Esophagus (tissue), 2 donors: Measurements from ENCODE around the gene PDGFC. TPM values are rescaled to one million over a fixed set of nuclear protein-coding genes. Genes with fewer than 3 reads are reported as not detected.

Experiments
- H3K27ac ChIP-seq, 2 donors: one replicate each; pipeline ENCODE4 v1.5.1; 2013; ENCODE audit warnings: low read depth in 2 of 2, mild to moderate bottlenecking in 2 of 2, inconsistent platforms in 1 of 2, low read length in 1 of 2, moderate library complexity in 1 of 2
- H3K27me3 ChIP-seq, 2 donors: one replicate each; pipeline ENCODE4 v1.6.1; 2013; ENCODE audit warnings: low read length in 2 of 2, control low read depth in 1 of 2, mild to moderate bottlenecking in 1 of 2; ENCODE audit not compliant: insufficient read depth in 2 of 2, control insufficient read depth in 1 of 2
- H3K36me3 ChIP-seq, 2 donors: one replicate each; pipeline ENCODE4 v1.6.1; 2013; ENCODE audit warnings: low read length in 1 of 2; ENCODE audit not compliant: control insufficient read depth in 2 of 2, insufficient read depth in 2 of 2
- H3K4me1 ChIP-seq, 2 donors: one replicate each; pipeline ENCODE4 v1.6.1; 2013; ENCODE audit warnings: low read length in 1 of 2; ENCODE audit not compliant: control insufficient read depth in 2 of 2, insufficient read depth in 2 of 2
- H3K4me3 ChIP-seq, 2 donors: one replicate each; pipeline ENCODE4 v1.5.1; 2013; ENCODE audit warnings: low read length in 2 of 2, mild to moderate bottlenecking in 2 of 2, low read depth in 1 of 2, moderate library complexity in 1 of 2
- H3K9me3 ChIP-seq, 2 donors: one replicate each; pipeline ENCODE4 v1.6.1; 2013; ENCODE audit warnings: mild to moderate bottlenecking in 2 of 2, low read depth in 1 of 2, low read length in 1 of 2, moderate library complexity in 1 of 2; ENCODE audit not compliant: control insufficient read depth in 2 of 2, insufficient read depth in 1 of 2
- WGBS, 2 donors: extraction: QIAGEN DNeasy Blood & Tissue Kit; methylation state at CpG; one replicate each; pipeline ENCODE4 v1.1.7; 2013; 5-methylcytosine and 5-hydroxymethylcytosine counted together
- polyA plus RNA-seq, 2 donors: library from polyadenylated mRNA; stranded (reverse); fragments of 200-250 nt; gene quantifications; one replicate each; pipeline ENCODE4 v1.2.3, GENCODE V29; 2013
- donor health status: healthy with polysubstance abuse.
- donor health status: Bipolar disorder and iron deficiency.

The PDGFC gene
- polyA plus RNA-seq, 2 donors, result 0.98 to 2.4 TPM

DNA sequence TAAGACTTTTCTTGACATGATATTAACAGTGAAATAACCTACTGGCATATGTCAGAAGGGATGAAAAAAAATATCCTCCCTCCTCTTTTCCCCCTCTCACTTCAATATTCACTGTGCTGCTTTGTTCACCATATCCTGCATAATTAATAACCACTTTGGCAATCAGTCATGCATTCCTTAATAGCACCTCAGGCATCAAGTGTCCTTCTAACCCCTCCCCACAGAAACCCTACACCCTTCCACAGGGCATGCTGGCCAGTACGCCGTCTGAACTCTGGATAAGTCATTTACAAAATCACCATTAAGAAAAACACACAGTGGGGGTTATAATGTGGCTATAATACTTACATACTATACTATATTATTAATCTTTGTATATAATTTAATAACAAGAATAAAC, 165.9 kb downstream of the PDGFC start:
- H3K4me3 ChIP-seq, result no peak overlapping the region
- no peaks in the 10 kb centered on the region for H3K9me3 ChIP-seq
- 63 to 70% methylated on average over 2 of the region's 2 CpGs for WGBS, 2 donors

GRCh38 chr4:156803056-156803455, 168.5 kb downstream of the PDGFC start:
- H3K36me3 ChIP-seq, result no peaks in the 10 kb centered on the region
- H3K4me3 ChIP-seq, result no peak overlapping the region
- no peaks in the 10 kb centered on the region for H3K4me1 ChIP-seq
- no peaks in the 10 kb centered on the region for H3K27me3 ChIP-seq
- 81 to 87% methylated on average over 2 of the region's 2 CpGs for WGBS, 2 donors
- H3K27ac ChIP-seq, result no peak overlapping the region
- no peaks in the 10 kb centered on the region for H3K9me3 ChIP-seq

More for the DNA sequence above, 165.9 kb downstream of the PDGFC start:
- H3K36me3 ChIP-seq, result no peaks in the 10 kb centered on the region
- H3K27ac ChIP-seq, result no peak overlapping the region
- H3K4me1 ChIP-seq, result no peaks in the 10 kb centered on the region
- H3K27me3 ChIP-seq, result no peaks in the 10 kb centered on the region

DNA sequence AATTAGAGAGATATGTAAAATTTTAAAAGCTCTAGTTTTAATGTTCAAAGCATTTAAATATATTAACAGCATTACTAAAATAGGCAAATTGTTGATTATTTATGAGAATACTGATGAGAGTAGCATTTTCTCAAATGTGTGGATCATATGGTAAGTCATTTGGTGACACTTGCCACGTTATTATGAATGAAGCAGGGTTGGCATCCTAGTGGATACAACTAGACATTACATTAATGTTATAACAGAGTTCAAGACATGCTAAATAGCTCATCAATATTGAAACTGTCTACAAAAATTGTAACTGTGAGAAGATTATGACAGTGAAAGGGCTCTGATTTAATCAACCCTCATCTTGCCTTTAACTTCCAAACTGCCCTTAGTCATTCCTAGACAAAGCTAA, 171.1 kb downstream of the PDGFC start:
- H3K4me1 ChIP-seq, result no peaks in the 10 kb centered on the region

GRCh38 chr4:156799121-156799589, 172.4 kb downstream of the PDGFC start:
- Histone ChIP-seq H3K4me3 (no peak overlapping the region), H3K27me3 (no peaks in the 10 kb centered on the region), H3K9me3 (no peaks in the 10 kb centered on the region), H3K36me3 (no peaks in the 10 kb centered on the region), H3K27ac (no peak overlapping the region), H3K4me1 (no peaks in the 10 kb centered on the region)
- WGBS, 2 donors, result 58 to 67% methylated on average over 1 of the region's 1 CpG

More for the DNA sequence above, 171.1 kb downstream of the PDGFC start:
- Histone ChIP-seq H3K27ac (no peak overlapping the region), H3K9me3 (no peaks in the 10 kb centered on the region), H3K4me3 (no peak overlapping the region), H3K27me3 (no peaks in the 10 kb centered on the region), H3K36me3 (no peaks in the 10 kb centered on the region)
- 71 to 79% methylated on average over 1 of the region's 1 CpG for WGBS, 2 donors

- no peaks in the 10 kb centered on the region for H3K4me1 ChIP-seq
- 58 to 70% methylated on average over 1 of the region's 1 CpG for WGBS, 2 donors
Observed at GRCh38 chr4:156798438-156798837, 173.2 kb downstream of the PDGFC start.

DNA sequence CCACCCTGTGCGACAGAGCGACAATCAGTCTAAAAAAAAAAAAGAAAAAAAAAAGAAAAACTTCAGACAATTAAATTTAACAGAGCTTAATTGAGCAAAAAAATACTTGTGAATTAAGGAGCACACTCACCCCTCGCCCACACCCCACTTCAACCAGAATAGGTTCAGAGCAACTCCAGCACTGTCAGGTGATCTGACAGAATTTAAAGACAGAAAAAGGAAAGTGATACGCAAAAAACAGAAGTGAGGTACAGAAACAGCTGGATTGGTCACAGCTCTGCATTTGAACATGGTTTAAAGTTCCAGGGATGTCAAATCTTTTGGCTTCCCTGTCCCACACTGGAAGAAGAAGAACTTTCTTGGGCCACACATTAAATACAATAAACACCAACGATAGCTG, 174.4 kb downstream of the PDGFC start:
- Histone ChIP-seq H3K4me1 (no peaks in the 10 kb centered on the region), H3K9me3 (no peaks in the 10 kb centered on the region), H3K36me3 (no peaks in the 10 kb centered on the region), H3K27ac (no peak overlapping the region), H3K27me3 (no peaks in the 10 kb centered on the region), H3K4me3 (no peak overlapping the region)
- WGBS, 2 donors, result 93 to 94% methylated on average over 5 of the region's 5 CpGs

More at GRCh38 chr4:156798438-156798837, 173.2 kb downstream of the PDGFC start:
- no peaks in the 10 kb centered on the region for H3K9me3 ChIP-seq
- H3K36me3 ChIP-seq, result no peaks in the 10 kb centered on the region
- H3K27me3 ChIP-seq, result no peaks in the 10 kb centered on the region
- no peak overlapping the region for H3K4me3 ChIP-seq
- no peak overlapping the region for H3K27ac ChIP-seq

DNA sequence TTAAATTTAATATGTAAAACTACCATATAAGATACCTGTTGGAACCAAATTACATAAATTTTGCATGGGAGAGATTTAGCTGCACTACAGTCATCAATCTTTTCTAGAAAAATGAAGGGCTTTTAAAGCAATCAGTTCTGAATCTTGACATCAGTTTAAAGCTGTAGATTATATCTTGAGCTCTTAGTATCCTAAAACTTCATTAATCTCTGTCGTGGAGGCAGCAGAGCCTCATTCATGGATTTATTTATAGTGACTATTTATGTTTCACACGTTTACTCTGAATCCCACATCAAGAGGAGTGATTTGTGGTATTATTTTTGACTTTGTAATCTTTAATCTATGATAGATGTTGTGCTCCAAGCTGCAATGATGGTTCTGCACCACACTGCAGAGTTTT, 175.9 kb downstream of the PDGFC start:
- 22 to 33% methylated on average over 2 of the region's 2 CpGs for WGBS, 2 donors
- Histone ChIP-seq H3K27ac (no peak overlapping the region), H3K4me3 (no peak overlapping the region), H3K9me3 (no peaks in the 10 kb centered on the region), H3K36me3 (no peaks in the 10 kb centered on the region), H3K4me1 (no peaks in the 10 kb centered on the region), H3K27me3 (no peaks in the 10 kb centered on the region)

DNA sequence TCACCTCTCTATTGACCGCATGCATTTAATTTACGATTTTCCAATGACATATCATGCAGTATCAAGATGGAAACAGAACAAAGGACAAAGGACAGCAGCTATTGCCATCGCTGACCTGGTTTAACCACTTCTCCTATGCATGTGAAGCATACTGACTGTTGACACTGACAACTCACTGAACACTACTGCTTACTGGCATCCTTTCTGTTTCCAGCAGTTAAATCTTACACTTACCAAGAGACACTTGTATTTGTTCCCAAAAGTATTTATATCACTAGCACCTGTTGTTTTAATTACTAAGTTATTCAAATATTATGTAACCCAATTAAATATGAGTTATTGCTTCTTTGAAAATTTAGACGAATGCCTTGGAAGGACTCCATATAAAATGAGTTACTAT, 176.7 kb downstream of the PDGFC start:
- WGBS, 2 donors, result 69 to 73% methylated on average over 4 of the region's 4 CpGs
- Histone ChIP-seq H3K4me1 (no peaks in the 10 kb centered on the region), H3K4me3 (no peak overlapping the region), H3K9me3 (no peaks in the 10 kb centered on the region), H3K36me3 (no peaks in the 10 kb centered on the region), H3K27me3 (no peaks in the 10 kb centered on the region), H3K27ac (no peak overlapping the region)

- no peak overlapping the region for H3K27ac ChIP-seq
- 56 to 58% methylated on average over 2 of the region's 2 CpGs for WGBS, 2 donors
- H3K4me3 ChIP-seq, result no peak overlapping the region
- no peaks in the 10 kb centered on the region for H3K27me3 ChIP-seq
- H3K36me3 ChIP-seq, result no peaks in the 10 kb centered on the region
- no peaks in the 10 kb centered on the region for H3K9me3 ChIP-seq
- H3K4me1 ChIP-seq, result no peaks in the 10 kb centered on the region
Observed at GRCh38 chr4:156792462-156793085, 179.0 kb downstream of the PDGFC start.

DNA sequence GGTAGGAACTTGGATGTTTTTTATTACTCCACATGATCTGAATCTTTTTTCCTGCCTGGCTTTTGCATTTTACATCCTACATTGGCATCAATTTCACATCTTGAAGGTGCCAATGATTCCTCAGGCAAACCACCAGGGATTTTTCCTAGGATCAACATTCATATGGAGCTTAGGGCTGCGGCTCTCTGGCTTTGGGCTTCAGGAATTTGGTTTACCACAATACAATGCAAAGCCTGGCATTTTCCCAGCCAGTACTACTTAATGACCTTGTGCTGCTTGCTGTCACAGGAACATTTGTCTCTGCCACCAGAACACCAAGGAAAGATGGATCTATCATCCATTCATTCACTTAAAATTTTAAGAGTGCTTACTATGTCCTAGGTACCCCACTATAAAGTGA, 180.7 kb downstream of the PDGFC start:
- Histone ChIP-seq H3K9me3 (no peaks in the 10 kb centered on the region), H3K27ac (no peak overlapping the region), H3K36me3 (no peaks in the 10 kb centered on the region), H3K27me3 (no peaks in the 10 kb centered on the region), H3K4me3 (no peak overlapping the region), H3K4me1 (no peaks in the 10 kb centered on the region)
- WGBS, 2 donors, result 10 to 34% methylated on average over 1 of the region's 1 CpG
